DOHH2 (cell line): ENCODE data around the gene USP16.

ENCODE experiments used
- CTCF ChIP-seq: fragments of 200-600 bp; sonication (generic); IDR thresholded peaks from one replicate; pipeline ENCODE4 v1.5.1; 2014; ENCODE audit warnings: antibody characterized with exemption, mild to moderate bottlenecking, low read depth, low read length; ENCODE audit not compliant: poor library complexity, severe bottlenecking
- EZH2phosphoT487 ChIP-seq: fragments of 200-600 bp; sonication (generic); IDR thresholded peaks from 2 replicates; pipeline ENCODE4 v1.6.1; 2017; ENCODE audit warnings: borderline replicate concordance, mild to moderate bottlenecking, antibody characterized with exemption, low read length, moderate library complexity, mixed read lengths

DNA sequence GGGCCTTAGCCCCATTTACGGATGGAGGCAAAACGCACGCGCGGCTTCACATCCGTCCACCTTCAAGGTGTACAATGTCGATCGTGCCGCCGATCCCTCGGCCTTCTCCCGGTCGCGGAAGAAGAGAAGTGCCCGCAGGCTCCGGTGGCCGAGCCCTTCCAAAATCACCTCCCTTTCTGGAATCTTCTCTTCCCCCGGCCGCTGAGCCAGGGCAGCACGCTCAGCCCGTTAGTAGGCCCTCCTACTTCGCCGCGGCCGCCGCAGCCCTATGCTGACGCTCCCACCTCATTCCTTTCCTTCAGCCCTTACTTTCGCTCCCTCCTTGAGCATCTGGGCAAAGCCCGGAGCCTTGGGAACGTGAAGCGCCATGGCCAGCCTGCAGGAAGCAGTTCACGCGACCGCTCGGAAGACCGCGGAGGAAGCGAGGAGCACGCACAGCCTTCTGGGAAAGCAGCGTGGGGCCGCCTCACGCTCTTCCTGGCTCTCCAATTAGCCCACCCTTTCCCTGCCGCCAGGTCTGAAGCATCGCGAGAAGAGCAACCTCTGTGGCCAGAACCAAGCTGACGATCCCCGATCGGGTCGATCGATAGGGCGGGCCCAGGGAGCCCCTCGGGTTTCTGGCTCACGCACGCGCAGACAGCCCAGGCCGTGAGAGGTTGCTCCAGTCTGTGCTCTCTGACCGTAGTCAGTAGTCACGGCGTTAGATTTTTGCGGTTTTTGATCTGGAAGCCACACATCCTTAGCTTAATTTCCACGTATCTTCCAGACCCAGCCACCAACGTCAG is 48.9 kb downstream of the USP16 start, which contains the start of gene CCT8:
- TF ChIP-seq CTCF: no peak
- TF ChIP-seq EZH2phosphoT487: no peak
